NCI-H2227 (cell line): ENCODE measurements around the gene MYH6.

Experiments
- DNase-seq: peaks from one replicate; lab custom pipeline; 2025; ENCODE audit not compliant: unreplicated experiment; lab: John Stamatoyannopoulos, UW

MYH6 gene

DNA sequence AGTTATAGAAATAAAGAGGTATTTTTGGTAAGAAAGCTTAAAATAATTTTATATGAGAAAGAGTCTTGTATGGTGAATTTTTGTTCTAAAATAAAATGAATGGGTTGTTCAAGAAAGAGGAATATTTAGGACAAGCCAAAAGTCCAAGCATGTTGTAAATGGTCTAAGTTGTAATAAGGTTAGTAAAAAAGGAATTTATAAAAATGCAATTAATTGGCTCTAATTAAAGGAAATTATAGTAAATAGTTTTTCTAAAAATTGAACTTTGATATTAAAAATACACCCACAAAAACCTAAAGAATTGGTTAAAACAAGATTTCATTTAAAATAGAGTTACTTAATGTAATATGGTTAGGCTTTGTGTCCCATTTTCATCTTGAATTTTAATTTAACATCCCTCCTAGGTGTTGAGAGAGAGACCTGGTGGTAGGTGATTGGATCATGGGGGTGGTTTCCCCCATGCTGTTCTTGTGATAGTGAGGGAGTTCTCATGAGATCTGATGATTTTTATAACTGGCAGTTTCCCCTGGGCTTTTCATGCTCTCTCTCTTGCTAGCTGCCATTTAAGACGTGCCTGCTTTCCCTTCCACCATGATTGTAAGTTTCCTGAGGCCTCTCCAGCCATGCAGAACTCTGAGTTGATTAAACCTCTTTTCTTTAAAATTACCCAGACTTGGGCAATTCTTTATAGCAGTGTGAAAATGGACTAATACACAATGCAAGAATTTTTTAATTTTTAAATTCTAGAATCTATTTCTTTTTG lies 68.4 kb downstream of the MYH6 start:
- no peak for DNase-seq

DNA sequence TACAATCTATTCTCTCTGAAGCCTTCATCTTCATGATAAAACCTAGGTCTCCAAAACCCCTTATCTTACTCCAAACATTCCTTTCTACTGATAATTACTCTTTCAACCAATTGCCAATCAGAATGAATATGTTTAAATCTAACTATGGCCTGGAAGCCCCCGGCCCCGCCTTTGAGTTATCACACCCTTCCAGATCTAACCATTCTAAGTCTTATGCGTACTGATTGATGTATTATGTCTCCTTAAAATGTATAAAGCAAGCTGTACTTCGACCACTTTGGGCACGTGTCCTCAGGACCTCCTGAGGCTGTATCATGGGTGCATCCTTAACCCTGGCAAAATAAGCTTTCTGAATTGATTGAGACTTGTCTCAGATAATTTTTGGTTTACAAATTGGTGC lies 72.5 kb downstream of the MYH6 start:
- no peak for DNase-seq
